HG03045 (cell line): ENCODE data around the gene MORN1.

Experiments
- ATAC-seq: cut with Tn5 transposase; IDR thresholded peaks from one replicate; pipeline ENCODE4 v1.9.1; 2021; ENCODE audit warnings: mild to moderate bottlenecking, moderate library complexity; ENCODE audit not compliant: unreplicated experiment

MORN1 gene

DNA sequence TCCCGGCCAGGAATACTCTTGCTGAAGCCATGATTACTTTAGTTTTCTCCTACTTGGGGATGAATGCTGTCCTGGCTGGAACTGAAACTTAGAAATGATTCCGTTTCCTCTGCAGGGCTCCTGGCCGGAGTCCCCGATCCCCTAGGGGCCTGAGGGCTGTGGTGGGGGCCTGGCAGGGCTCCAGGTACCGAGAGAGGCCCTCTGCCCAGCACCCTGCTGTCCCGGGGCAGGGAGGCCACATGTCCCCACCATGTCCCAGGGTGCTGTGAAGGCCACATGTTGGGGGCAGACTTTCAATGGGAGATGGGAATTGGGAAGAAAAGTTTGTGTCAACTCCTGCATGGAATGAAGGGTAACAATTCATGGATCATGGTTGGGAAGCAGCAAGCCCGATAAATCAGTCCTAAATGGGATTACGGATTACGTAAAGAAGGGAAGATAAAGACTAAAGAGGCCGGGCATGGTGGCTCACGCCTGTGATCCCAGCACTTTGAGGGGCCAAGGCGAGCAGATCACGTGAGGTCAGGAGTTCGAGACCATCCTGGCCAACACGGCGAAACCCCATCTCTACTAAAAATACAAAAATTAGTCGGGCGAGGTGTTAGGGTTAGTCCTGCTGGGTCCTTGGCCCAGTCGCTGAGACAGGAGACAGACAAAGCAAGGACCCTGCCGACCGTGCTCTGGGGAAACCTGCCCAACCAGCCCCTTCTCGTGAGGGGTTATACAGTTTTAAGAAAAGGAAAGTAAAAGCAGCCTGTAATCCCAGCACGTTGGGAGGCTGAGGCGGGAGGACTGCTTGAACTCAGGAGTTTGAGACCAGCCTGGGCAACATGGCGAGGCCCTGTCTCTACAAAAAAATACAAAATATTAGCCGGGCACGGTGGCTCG lies 37.6 kb downstream of the MORN1 start:
- no peak for ATAC-seq

GRCh38 chr1:2352897-2353550 lies 38.3 kb downstream of the MORN1 start:
- no peak for ATAC-seq

DNA sequence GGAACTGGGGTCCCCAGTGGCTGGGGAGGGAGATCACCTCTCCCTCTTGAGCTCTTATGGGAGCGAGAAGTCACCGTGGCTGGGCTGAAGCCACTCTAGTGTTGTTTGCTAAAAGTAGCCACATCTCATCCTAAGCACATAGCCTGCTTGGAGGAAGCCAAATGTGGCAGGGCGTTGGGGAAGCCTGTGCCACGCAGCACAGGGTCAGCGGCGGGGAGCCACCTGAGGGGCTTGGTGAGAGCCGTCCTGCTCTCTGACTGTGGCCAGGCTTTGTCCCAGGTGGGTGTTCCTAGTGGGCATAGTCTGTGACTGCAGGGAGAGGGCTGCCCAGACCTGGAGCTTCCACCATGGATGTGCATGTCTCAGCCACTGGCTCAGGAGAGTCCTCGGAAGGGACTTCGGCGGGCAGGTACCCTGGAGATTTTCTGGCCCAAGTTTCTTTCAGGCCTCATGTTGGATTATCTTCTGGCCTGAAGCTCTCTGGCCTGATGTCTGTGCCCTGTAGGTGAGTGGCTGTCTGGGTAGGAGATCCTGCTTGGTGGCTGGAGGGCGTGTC lies 38.9 kb downstream of the MORN1 start:
- ATAC-seq = no peak

DNA sequence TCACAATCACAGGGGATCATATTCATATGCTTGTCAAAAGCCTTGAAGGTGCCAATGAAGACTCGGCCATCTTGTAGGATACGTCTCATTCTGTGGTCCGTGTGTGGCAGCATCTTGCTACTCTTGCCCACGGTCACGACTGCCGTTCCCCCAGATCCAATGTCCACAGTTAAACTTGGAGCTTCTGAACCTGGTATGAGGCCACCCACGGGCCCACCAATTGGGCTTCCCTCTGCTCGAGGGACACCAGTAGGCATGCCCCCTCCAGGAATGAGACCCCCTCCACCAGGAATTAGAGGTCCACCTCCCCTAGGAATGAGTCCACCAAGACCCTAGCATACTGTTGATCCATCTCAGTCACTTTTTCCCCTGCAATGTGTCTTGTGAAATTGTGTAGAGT lies 39.6 kb downstream of the MORN1 start:
- no peak for ATAC-seq

DNA sequence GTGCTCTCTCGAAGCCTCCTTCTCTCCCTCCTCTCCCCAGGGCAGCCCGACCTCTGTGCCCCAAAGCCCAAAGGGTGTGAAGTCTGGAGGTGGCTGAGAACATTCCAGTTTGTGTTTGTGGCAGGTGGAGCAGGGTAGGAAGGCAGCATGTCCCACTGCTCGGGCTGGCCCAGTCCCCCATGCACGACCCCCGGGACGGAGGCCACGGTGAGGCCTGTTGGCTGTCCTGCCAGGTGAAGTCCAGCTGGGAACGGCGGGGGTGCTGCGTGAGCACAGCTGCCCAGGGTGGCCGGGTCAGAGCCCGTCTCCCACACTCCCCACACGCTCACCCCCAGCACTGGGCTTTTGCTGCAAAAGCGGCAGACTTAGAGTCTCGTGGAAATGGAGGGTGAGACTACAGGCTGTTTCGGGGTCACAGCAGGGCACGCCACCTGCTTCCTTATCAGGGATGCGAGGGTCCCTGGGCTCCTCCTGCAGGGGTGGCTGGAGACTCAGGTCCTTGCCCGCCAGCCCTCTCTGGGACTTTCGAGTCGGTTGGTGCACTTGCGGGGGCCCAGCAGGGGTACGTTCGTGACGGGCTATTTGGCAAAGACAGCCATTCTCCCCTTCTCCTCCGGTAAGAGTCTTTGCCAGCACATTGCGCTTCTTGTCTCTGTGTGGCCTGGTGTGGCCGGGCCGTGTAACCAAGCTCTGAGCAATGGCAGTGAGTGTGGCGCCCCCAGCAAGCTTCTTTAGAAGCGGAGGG lies 40.3 kb downstream of the MORN1 start:
- ATAC-seq = no peak

- no peak for ATAC-seq
These were observed 40.9 kb downstream of the MORN1 start for GRCh38 chr1:2350501-2350900.

DNA sequence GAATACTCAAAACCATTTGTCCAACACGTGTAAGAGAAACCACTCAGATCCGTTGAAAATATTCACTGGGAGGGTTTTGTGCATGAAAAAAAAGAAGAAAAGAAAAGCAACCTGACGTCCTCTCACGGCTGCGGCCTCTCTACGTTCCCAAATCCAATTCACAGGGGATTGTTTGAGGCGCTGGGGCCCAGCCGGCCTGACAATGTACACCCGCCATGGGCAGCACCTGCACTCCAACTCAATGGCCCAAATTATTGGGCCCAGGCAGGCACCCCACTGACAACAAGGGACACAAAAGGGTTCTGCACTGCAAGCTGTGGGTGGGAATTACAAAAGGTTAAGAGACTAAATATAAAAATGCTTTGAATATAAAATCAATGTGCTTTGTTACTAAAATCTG lies 41.5 kb downstream of the MORN1 start:
- no peak for ATAC-seq

DNA sequence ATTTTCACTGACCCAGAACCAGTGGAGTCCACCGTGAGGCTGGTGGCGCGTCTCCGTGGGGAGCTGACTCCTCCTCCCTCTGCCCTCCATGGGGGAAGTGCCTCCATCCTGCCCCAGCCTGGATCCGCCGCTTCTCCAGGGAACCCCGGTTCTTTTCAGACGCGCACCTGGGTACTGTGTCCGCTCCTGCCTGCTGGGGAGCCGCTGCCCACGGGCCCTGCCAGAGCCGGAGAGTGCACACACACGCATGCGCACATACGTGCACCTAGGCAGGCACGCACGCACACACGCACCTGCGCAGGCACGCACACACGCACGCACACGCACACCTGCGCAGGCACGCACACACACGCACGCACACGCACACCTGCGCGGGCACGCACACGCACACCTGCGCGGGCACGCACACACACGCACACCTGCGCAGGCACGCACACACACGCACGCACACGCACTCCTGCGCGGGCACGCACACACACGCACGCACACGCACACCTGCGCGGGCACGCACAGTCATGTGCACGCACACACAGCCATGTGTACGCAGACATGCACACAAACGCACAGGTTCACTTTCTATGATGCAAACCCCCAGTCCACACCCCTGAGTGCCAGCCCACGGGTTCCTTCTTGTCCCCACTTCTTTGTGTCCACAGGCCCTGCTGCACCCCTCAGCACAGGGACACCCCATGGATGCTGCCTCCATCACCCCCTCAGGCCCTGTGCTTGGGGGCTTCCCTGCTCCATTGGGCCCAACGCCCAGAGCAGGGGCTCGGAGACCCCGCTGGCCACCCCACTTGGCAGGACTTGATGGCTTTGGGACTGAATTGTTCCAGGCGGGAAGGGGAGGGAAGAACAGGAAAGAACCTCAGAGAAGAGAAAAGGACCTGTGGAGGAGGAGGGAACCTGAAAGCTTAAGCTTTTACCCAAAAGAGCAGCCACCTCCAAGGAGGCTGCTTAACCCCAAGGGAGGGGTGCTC lies 42.7 kb downstream of the MORN1 start:
- no peak for ATAC-seq

DNA sequence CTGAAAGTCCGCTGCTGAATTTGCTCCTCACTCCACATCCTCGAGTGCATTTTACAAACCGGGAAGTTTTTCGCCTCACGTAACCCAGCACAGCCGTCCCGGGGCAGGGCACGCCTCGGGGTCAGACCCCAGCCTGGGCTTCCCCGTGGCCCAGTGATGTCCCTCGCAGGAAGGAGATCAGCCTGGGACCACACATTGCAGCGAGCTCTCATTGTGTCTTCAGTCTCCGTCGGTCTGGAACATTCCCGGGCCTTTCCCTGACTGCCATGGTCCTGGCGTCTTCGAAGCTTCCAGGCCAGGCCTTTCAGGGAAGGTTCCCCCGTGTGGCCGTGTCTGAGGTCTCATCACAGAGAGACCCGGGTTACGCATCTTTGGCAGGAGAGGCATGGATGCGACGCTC lies 43.5 kb downstream of the MORN1 start:
- ATAC-seq = no peak

- ATAC-seq = no peak
These were observed 44.0 kb downstream of the MORN1 start for GRCh38 chr1:2347409-2347785.

- ATAC-seq = no peak
These were observed 44.5 kb downstream of the MORN1 start for GRCh38 chr1:2346691-2347408.

GRCh38 chr1:2345297-2346075 lies 45.9 kb downstream of the MORN1 start:
- no peak for ATAC-seq

DNA sequence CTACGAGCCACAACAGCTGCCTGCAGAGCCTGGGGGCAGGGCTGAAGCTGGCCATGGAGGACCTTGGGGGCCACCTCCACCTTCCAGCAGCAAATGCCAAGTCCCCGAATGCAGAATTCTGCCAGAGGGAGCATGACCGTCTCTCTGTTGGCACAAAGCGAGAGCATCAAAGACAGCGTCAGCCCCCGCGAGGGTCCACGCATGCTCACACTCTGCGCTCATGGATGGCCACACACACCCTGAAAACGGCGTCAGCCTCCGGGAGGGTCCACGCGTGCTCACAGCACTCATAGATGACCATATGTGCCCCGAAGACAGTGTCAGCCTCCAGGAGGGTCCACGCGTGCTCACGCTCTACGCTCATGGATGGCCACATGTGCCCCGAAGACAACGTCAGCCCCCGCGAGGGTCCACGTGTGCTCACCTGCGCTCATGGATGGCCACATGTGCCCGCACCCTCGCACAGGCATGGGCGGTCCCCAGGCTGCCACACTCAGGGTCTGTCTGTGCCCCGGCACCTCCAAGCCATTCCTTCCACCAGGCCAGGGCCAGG lies 46.5 kb downstream of the MORN1 start:
- no peak for ATAC-seq

GRCh38 chr1:2344121-2344681 lies 47.2 kb downstream of the MORN1 start:
- no peak for ATAC-seq

GRCh38 chr1:2343023-2343935 lies 48.1 kb downstream of the MORN1 start:
- ATAC-seq = no peak

DNA sequence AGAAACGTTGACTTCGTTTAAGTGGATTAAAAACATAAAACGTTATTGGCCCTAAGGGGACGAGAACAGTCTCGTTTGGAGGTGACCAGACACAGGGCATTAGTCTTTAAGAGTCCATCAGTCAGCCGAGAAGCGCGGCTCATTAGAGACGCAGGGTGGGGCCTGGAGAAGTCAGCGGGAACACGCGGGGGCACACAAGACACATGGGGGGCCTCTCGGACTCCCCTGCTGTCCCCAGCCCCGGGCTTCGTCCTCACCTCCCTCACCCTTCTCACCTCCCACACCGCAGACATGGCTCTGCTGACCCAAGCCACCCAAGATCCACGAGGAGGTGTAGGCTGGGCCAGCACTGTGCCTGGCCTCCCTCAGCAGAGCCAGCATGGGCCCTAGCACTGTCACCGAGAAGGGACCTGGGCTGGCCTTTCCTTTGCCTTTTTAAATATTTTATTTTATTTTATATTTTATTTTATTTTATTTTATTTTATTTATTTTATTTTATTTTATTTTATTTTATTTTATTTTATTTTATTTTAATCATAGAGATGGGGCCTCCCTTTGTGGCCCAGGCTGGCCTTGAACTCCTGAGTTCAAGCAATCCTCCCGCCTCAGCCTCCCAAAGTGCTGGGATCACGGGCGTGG lies 48.9 kb downstream of the MORN1 start:
- no peak for ATAC-seq
